Right renal pelvis (tissue), 4 donors: ENCODE measurements around the gene UBL3. TPM values are rescaled to one million over a fixed set of nuclear protein-coding genes. Genes with fewer than 3 reads are reported as not detected.

Source experiments
- DNase-seq, 4 donors: peaks; one replicate each; pipeline ENCODE4 v3.0.0-alpha.2; 2013; ENCODE audit warnings: low read depth in 4 of 4, low spot score in 3 of 4, missing footprints in 1 of 4
- polyA plus RNA-seq, 4 donors: library from polyadenylated mRNA; unstranded; fragments of 120-200 nt; gene quantifications; one replicate each; pipeline ENCODE4 v1.2.1, GENCODE V29; 2013; ENCODE audit not compliant: insufficient read length in 4 of 4

The UBL3 gene
- polyA plus RNA-seq, 4 donors: 44.3 to 56.7 (median 56.2) TPM

DNA sequence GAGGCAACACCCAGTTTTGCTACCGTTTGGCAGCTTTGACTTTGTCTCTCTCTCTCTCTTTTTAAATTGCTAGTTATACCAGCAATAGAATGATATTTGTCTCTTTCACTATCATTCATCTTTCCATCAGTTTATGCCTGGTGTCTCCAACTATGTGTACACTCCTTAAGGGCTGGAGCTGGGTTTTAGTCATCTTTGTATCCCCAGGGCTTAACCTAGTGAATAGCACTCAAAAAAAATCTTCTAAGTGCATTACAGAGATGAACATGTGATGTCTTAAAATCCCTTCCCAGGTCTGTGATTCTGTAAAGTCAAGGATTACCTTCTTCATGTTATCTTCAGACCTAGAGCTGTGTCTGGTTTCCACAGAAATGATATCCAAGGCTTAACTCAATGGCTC, 7.8 kb upstream of the UBL3 start:
- DNase-seq: no peak

DNA sequence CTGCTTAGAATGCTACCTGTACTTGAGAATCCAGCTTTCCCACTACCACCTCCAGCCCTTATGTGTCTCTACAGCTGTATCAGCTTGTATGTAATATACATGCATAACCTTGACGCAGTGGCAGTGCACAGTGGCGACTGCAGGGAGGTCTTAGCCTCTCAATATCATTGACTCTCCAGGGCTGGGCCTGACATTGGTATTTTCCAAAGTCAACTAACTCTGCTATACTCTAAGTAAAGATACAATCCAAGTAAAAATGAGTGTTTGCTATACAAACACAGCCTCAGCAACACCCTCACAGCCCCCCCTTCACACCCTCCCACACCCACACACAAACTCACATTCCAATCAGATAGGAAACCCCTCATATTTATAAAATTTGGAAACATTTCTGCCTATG, 6.7 kb upstream of the UBL3 start:
- DNase-seq: no peak

DNA sequence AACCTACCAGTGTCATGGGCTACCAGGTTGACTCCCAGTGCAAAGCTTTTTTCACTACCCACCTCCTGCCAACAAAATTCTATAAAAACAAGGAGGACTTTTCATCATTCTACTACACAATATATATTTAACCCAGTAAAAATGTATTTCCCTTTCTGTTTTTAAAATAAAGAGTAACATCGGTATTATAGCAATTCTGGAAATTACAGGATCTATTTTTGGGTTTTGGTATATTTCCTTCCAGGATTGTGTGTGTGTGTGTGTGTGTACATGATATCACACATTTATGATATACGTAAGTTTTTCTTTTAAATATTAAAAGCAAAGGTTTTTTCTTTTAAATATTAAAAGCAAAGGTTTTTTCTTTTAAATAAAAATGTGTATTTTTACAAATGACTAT, 6.0 kb upstream of the UBL3 start:
- no peak for DNase-seq

DNA sequence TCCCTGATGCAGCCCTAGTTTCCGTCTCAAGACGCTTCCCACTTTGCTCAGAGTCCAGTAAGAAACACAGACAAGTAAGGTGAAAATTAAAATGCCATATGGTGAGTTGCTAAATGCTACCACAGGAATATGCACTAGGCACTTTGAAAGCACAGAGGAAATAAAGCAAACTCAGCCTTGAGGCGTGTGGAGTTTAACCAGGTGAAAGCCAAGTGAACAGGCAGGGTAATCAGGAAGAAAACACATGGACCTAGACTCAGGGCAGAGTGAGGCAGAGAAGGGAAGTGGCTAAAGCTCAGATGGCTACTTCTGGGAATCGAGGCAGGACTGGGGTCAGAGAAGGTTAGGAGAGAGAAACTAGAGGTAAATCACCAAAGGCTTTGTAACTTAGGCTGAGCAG, 5.4 kb upstream of the UBL3 start:
- DNase-seq: no peak

DNA sequence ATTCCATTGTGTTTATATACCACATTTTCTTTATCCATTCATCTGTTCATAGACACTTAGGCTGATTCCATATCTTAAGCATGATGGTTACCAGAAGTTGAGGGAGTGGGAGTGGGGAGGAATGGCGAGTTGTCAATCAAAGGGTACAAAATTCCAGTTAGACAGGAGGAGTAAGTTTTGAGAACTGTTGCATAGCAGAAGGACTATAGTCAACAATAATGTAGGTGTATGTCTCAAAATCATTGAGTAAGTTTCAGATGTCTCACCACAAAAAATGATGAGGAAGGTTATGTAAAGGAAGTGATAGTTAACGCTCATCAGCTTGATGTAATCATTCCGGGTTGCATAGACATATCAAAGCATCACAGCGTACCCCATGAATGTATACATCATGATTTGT, 4.6 kb upstream of the UBL3 start:
- DNase-seq: no peak

DNA sequence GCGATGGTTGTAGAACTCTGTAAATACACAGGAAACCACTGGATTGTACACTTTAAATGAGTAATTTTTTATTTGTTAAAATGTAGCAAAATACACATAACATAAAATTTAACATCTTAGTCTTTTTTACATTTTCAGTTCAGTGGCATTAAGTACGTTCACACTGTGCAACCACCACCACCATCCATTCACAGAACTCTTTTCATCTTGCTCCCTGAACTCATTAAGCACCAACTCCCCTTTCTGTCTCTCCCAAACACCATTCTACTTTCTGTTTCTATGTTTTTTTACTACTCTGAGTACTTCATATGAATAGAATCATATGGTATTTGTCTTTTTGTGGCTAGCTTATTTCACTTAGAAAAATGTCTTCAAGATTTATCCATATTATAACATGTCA, 2.7 kb upstream of the UBL3 start:
- DNase-seq: no peak

DNA sequence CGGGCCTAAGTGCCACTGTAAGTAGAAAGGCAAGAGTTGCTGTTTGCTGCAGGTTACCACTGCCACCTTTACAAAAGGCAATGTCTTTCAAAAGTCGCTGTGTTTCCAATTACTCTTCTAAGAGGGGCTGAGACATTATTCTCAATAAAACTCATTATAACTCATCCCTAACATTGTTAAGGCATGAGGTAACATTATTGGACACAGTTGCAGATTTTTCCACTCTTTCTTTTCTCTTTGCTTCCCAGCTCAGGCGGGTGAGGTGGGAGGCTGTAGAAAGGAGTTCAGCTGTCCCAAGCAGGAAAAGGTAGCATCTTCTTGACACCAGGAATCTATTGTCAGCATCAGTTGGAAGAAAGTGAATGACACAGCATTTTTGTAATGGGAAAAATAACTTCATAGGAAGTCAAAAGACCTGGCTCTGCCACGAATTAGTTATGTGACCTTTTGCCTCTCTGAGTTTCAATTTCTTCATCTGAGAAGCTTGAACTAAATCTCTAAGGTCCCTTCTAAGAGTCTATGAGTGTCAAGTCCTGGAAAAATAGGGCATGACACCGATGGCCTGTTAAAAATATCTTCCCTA, 2.1 kb upstream of the UBL3 start:
- no peak for DNase-seq

DNA sequence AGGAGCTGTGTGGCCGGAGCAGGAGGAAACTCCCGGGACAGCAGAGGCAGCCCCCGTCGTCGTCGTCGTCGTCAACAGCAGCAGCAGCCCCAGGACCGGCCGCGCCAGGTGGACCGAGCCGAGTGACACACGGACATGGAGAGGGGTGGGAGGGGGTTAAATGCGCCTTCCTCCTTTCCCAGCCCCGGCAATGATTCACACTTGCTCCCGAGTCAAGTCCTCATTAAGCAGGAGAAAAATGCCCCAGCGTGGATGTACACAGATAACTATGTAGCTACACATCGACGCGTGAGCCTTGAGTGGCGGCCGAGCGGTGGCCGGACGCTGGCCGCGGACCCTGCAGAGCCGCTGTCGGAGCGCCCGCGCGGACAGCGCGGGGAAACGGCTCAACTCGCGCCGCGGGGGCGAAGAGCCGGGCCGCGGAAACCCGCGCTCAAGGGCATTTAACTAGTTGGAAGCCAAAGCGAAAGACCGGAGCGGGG, 645 bp downstream of the UBL3 start:
- DNase-seq: peak; percentile 38 to 56 (median 47)

DNA sequence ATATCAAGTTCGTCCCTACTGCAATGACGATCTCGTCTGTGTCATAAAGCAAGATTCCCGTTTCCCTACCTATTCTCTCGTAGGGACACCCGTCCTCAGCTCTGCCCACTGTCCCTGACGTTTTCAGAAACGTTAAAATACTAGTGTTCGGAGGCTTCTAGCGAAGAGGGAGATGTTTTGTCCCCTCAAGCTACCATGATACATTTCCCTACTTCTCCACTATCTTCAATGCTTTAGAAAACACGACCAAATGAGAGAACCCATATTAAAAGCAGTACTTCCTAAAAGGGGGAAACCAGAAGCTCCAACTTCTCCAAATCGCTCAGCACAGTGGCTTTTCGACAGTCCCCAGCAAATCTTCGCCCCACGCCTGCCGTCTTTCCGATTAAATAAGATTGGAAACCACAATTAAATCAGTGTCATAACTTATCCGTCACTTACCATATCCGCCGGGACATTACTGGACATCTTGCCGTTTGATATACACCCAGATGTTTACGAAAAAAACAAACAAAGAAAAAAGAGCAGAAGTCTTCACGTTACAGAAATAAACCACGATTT, 1.3 kb downstream of the UBL3 start:
- DNase-seq: peak; percentile 26 to 57 (median 39)

DNA sequence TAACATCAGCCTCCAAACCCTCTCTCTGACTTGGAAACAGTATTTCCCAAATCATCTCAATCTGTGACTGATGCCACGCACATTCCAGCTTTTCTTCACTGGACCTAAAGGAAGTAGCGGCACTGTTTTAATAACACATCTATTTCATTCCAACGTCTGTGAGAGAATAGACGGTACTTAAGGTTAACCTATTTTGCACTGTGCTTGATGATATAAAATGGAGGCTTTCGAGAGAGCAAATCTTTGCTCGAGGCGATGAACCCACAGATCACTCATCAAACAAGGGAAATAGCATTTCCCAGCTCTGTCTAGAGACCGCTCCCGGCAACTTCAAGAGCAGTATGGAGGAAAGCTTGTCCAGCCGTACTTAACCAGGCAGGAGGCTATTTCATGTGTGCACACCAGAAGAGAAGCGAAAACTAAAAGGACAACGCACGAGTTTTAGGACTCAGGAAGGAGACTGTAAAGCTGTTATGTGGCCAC, 2.9 kb downstream of the UBL3 start:
- peak; percentile 14 to 34 (median 22) for DNase-seq

DNA sequence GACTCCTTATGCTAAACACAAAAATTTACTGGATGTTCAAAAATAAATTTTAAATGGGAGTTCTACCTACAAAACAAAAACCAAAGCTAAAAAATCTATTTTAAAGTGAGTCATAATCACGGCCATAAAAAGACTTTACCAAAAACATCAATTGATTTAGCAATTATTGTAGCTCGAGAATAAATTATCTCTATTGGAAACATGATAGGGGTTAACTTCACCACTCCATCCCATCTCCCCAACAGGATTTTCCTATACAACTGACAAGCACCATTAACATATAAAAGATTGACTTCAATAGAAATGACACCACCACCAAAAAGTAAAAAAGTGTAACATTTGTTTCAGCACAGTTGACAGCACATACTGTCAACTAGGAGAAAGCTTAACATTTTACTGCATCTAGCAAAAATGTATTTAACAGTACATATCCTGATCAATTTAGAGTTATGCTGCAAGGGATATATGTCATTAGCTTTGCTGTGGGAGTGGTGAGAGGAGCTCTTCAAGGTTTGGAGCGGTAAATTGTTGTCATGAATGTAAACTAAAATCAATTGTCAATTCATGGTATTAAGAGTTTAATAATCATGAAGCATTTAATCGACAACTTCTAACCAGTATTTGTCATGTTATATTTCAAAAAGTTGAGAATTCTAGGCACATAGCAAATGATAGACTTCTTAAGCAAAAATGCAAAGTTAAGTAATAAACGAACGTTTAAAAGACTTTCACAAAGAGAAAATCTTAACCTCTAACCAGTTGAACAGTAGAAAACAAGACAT, 3.8 kb downstream of the UBL3 start:
- DNase-seq: no peak

DNA sequence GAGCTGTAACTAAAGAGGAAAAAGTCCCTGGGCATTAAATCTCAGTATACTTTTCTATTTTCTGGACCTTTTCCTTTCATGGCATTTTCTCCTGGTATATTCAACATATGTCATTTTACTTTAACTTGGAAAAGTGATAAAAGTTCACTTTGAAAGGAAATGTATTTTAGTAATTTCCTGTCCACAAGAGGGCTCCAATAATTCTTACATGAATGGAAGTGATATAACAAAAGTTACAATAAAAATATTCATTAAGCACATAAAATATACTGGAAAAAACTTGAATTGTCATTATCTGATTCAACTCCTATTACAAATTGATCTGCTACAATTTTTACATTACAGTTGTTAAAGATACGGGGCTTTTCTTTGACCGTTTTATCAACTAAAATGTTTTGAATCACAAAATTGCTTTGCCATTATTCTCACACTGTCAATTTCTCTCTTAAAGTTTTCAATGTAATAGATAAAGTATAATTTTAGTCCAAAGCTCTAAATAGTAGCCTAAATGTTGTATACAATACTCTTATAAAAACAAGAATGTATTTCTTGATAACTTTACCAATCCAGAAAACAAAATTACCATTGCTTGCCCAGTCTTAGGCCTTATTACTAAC, 4.9 kb downstream of the UBL3 start:
- no peak for DNase-seq

DNA sequence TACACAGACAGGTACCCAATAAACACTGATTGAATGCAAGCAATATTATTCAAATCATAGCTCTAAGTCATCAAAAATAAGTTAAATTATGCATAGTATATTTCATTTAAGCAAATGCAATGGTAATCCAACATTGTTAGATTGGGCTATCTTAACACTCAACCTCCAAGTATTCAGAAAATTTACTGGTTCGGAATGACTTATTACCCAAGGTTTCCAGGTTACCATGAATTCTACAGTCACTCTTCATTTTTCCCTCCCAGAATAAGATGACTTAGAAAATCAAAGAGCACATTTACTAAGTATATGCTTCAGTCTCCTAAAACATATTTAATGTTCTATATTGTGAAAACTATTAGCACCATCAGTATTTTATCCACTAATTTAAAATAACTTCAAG, 6.0 kb downstream of the UBL3 start:
- no peak for DNase-seq

DNA sequence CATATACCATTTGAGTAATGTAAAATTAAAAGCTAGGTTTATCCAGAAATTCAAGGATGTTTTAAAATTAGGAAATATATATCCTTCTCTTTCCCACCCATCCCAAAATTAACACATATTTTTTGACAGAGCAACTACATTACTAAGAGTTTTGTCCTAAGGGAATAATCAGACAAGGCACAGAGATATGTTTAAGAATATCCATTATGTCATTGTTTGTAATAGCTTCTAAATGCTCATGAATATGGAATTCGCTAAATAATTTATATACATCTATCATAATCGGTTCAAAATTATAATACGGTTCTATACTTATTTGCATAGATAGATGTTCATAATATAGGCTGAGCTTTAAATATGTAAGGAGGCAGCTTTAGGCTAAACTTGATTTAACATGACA, 9.8 kb downstream of the UBL3 start:
- DNase-seq: no peak

DNA sequence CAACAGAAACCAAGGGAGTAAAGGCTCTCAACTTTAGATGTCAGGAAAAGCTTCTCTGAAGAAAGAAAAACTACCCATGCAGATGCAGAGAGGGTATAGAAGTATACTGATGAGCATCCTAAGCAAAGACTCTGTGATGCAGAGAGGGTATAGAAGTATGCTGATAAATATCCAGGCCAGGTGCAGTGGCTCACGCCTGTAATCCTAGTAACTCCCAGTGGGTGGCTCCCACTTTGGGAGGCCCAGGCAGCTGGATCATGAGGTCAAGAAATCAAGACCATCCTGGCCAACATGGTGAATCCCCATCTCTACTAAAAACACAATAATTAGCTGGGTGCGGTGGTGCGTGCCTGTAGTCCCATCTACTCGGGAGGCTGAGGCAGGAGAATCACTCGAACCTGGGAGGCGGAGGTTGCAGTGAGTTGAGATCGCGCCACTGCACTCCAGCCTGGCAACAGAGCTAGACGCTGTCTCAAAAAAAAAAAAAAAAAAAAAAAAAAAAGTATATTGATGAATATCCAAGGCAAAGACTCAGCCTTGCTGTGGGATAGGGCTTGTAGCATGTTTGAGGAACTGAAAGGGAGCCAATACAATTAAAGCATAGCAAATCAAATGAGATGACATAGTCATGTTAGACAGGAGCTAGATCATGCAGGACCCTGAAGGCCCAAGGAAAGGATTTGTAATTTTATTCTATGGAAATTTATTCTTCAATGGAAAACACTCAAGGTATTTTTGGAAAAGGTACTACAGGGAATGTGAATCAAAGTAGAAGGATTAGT, 14.9 kb downstream of the UBL3 start:
- no peak for DNase-seq

DNA sequence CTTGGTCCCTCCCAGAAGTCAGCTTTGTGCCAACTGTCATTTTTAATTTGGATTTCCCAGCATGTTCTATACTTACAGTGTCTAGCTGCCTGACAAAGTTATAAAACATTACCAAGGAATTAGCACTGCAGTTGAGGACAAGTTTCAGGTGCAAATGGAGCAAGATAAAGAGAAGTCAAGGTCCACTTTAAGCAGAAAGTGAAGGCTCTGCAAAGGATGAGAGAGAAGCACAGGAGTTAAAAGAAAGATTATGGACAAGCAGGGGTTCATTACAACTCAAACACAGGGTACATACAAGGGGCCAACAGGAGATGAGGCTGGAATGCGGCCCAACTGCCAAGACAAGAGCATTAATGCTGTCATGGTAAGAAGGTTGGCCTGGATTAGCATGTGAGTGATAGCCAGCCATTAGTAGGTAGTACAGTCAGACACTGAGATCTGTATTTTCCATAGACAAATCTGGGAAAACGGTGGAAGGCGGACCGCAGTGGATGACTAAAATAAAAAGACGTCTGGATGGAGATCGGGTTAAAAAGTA, 17.6 kb downstream of the UBL3 start:
- DNase-seq: no peak

DNA sequence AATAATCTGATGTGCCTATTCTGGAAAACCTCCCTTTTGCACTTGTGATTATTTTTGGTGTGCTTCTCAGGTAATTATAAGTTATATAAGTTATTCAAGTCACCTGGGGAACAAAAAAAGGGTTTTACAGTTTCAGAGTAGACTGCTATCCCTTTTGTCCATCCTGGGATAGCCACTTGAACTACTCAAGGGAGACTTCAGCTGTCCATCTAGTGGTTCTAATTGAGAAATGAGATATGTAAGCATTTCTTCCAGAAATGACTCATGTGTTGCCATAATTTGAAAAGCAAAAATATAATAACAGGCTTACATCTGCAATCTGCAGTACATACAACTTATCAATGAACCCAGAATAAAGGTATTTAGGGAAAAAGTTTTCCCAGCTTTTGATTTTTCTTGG, 20.4 kb downstream of the UBL3 start:
- DNase-seq: no peak

DNA sequence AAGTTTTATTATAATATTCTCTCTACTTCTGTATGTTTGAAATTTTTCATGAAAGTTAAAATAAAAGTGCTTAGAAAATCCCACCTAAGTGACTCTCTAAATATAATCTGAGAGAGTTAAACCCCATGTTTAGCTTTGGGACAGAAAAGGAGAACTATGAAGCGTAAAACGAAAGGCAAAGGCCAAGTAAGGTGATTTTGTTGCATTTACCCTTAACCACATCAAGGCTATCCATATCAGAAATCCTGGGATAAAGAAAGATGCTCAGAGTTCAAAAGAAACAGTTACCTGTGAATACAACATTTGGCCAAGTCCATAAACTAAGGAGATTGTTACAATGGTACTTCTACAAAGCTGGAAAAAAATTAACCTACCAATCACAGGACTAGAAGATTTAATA, 31.3 kb downstream of the UBL3 start:
- no peak for DNase-seq

DNA sequence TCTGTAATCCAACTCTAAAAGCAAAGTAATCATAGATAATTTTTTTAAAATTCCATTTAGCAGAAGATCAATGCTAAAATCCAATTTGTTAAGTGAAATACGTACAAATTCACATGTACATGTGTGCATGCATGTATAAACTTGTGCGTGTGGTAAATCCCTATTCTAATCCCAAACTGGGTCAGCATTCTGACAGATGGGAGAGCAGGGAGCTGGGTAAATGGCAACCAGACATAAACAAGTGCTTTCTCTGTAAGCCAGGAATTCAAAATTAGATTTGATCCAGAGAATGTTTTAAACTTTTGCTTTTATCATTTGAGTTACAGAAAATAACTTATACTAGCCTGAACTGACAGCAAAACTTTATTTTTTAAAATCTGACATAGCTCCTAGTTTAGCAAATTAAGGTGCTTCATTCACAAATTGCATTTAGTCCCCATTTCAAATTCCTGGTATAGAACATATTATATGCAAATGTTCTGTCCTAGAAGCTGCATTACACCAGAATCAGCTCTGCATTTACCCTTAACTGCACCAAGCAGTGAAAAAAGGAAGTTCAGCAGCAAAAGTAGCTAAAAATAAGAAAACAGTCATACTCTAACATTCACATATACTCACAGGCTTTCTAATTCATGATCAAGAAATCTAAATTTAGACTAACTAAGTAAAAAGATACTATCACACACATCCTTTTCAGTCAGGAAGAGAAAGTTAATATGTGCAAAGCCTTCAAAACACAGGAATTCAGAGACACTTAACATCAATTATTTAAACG, 32.6 kb downstream of the UBL3 start:
- DNase-seq: no peak

DNA sequence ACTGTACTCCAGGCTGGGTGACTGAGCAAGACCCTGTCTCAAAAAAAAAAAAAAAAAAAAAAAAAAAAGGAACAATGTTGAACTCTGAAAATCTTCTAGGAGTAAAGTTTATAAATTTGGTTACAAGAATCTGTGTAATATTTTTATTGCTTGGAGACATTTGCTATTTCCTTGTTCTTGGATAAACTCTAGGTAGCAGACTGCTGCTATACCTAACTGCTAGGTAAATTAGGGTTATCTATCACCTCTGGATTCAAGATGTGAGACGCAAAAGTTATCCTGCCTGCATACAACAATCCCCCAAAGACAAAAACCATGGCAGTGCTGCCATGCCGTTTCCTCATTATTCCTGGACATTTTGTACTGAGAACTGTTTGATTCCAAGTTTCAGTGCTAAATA, 33.7 kb downstream of the UBL3 start:
- DNase-seq: no peak
